Stimulated activated CD4-positive, alpha-beta T cell treated with anti-CD3 and anti-CD28 coated beads, TNF-alpha, amount 100 ng/mL, for 48 hours (primary cell): Measurements from ENCODE around the gene LRRC4C.
"Not testable (repeated sequence)": the region's sequence is repeated elsewhere in the genome, so short reads cannot be mapped to it uniquely, and the experiment has no call there.

Experiments used
- DNase-seq, 3 donors: peaks; one replicate each; pipeline ENCODE4 v3.0.0-alpha.2; 2020; ENCODE audit warnings: low read depth in 3 of 3

Gene LRRC4C

GRCh38 chr11:40235841-40236240 is 1223.6 kb downstream of the LRRC4C start:
- no peak for DNase-seq

- DNase-seq: no peak
Measured at GRCh38 chr11:40230821-40231220, 1228.6 kb downstream of the LRRC4C start.

GRCh38 chr11:40228662-40229061 is 1230.8 kb downstream of the LRRC4C start:
- no peak for DNase-seq

- DNase-seq: no peak
Measured at GRCh38 chr11:40227730-40228129, 1231.7 kb downstream of the LRRC4C start.

- DNase-seq: no peak
Measured at GRCh38 chr11:40226654-40227053, 1232.8 kb downstream of the LRRC4C start.

- DNase-seq: no peak
Measured at GRCh38 chr11:40223596-40224330, 1235.7 kb downstream of the LRRC4C start.

GRCh38 chr11:40219401-40219800 is 1240.1 kb downstream of the LRRC4C start:
- no peak for DNase-seq

- DNase-seq: no peak
Measured at GRCh38 chr11:40215556-40215955, 1243.9 kb downstream of the LRRC4C start.

- no peak for DNase-seq
Measured at GRCh38 chr11:40207416-40207815, 1252.0 kb downstream of the LRRC4C start.

- DNase-seq: no peak
Measured at GRCh38 chr11:40204228-40204627, 1255.2 kb downstream of the LRRC4C start.

- DNase-seq: no peak
Measured at GRCh38 chr11:40203606-40204005, 1255.8 kb downstream of the LRRC4C start.

GRCh38 chr11:40202589-40203270 is 1256.7 kb downstream of the LRRC4C start:
- DNase-seq: no peak

GRCh38 chr11:40192590-40192989 is 1266.9 kb downstream of the LRRC4C start:
- DNase-seq: not testable (repeated sequence)

- no peak for DNase-seq
Measured at GRCh38 chr11:40190294-40190693, 1269.2 kb downstream of the LRRC4C start.

GRCh38 chr11:40188848-40189247 is 1270.6 kb downstream of the LRRC4C start:
- DNase-seq: no peak

- DNase-seq: no peak
Measured at GRCh38 chr11:40187295-40187694, 1272.2 kb downstream of the LRRC4C start.

- DNase-seq: no peak
Measured at GRCh38 chr11:40186437-40187263, 1272.8 kb downstream of the LRRC4C start.

- no peak for DNase-seq
Measured at GRCh38 chr11:40185793-40186192, 1273.7 kb downstream of the LRRC4C start.

- no peak for DNase-seq
Measured at GRCh38 chr11:40183073-40184064, 1276.1 kb downstream of the LRRC4C start.

- no peak for DNase-seq
Measured at GRCh38 chr11:40179541-40179940, 1279.9 kb downstream of the LRRC4C start.

- DNase-seq: no peak
Measured at GRCh38 chr11:40178470-40178869, 1281.0 kb downstream of the LRRC4C start.
